A673 (cell line): ENCODE data around the gene PHEX.

Source experiments
- CTCF ChIP-seq: fragments of 300-800, 200-600 bp; sonication (generic); conservative IDR thresholded peaks from 2 replicates; pipeline ENCODE4 v1.5.1; 2017; ENCODE audit warnings: low read depth, mild to moderate bottlenecking, antibody characterized with exemption, low read length, moderate library complexity, mixed read lengths
- EZH2 ChIP-seq: fragments of 200-600 bp; sonication (generic); IDR thresholded peaks from 2 replicates; pipeline ENCODE4 v1.6.1; 2017; ENCODE audit warnings: borderline replicate concordance, low read depth, mild to moderate bottlenecking, mixed read lengths, antibody characterized with exemption, low read length; ENCODE audit not compliant: poor library complexity, severe bottlenecking

- TF ChIP-seq CTCF (no peak), EZH2 (no peak)
Measured at GRCh38 chrX:21990832-21991231, 41.3 kb upstream of the PHEX start.
